IgD-negative memory B cell (primary cell): ENCODE measurements around the gene HRH1. TPM values are rescaled to one million over a fixed set of nuclear protein-coding genes. Genes with fewer than 3 reads are reported as not detected.
"Not testable (repeated sequence)": the region's sequence is repeated elsewhere in the genome, so short reads cannot be mapped to it uniquely, and the experiment has no call there.

Experiments used
- H3K27ac Mint-ChIP-seq, 3 donors: one replicate each; pipeline ENCODE4 v1.8.0; 2020 to 2022; ENCODE audit warnings: mild to moderate bottlenecking in 3 of 3, mixed read lengths in 3 of 3, moderate library complexity in 1 of 3
- H3K27me3 Mint-ChIP-seq: one replicate; pipeline ENCODE4 v1.8.0; 2021; ENCODE audit warnings: mixed read lengths
- H3K36me3 Mint-ChIP-seq: one replicate; pipeline ENCODE4 v1.8.0; 2020; ENCODE audit warnings: mild to moderate bottlenecking, mixed read lengths
- H3K4me1 Mint-ChIP-seq, 3 donors: one replicate each; pipeline ENCODE4 v1.8.0; 2020 to 2022; ENCODE audit warnings: mixed read lengths in 3 of 3, mild to moderate bottlenecking in 1 of 3
- H3K4me3 Mint-ChIP-seq, 4 donors: one replicate each; pipeline ENCODE4 v1.8.0; 2020 to 2022; ENCODE audit warnings: mild to moderate bottlenecking in 4 of 4, mixed read lengths in 4 of 4, moderate library complexity in 3 of 4
- H3K9me3 Mint-ChIP-seq, 3 donors: one replicate each; pipeline ENCODE4 v1.8.0; 2020 to 2021; ENCODE audit warnings: mixed read lengths in 3 of 3, mild to moderate bottlenecking in 1 of 3
- polyA plus RNA-seq: library from polyadenylated mRNA; unstranded; fragments of 300-500 nt; fragmentation: Illumina TruSeq; gene quantifications from one replicate; pipeline ENCODE4 v1.2.3, GENCODE V29; 2021

The HRH1 gene
- not detected for polyA plus RNA-seq

GRCh38 chr3:11154036-11154952 is at the start of gene HRH1:
Gene HRH1, plus strand, starts transcription at chr3:11154493. Its CDS starts 104,545 bp downstream, at chr3:11259038.
- Mint-ChIP-seq H3K27me3 (peaks cover 57% of the 10 kb centered on the region), H3K4me1 (peaks cover 5 to 13% (median 12%) of the 10 kb centered on the region in 3 donors), H3K4me3 (peak within 1 kb of the TSS; percentile 64 to 93 (median 82)), H3K36me3 (no peaks in the 10 kb centered on the region), H3K27ac (no peak within 1 kb of the TSS), H3K9me3 (no peaks in the 10 kb centered on the region)

- H3K27me3 Mint-ChIP-seq, H3K9me3 Mint-ChIP-seq, H3K4me3 Mint-ChIP-seq, H3K4me1 Mint-ChIP-seq, H3K36me3 Mint-ChIP-seq: not testable (repeated sequence)
- peak overlapping the region in 1 of 3 donors; percentile 71 for H3K27ac Mint-ChIP-seq
Observed at GRCh38 chr3:11113316-11113715, 41.0 kb upstream of the HRH1 start.

- Mint-ChIP-seq H3K9me3 (peaks cover 0 to 5% (median 2%) of the 10 kb centered on the region in 3 donors), H3K36me3 (peaks cover 2% of the 10 kb centered on the region), H3K27ac (no peak overlapping the region), H3K4me1 (no peaks in the 10 kb centered on the region), H3K27me3 (peaks cover 14% of the 10 kb centered on the region), H3K4me3 (peak overlapping the region in 1 of 4 donors; percentile 48)
Observed at GRCh38 chr3:11115548-11115947, 38.7 kb upstream of the HRH1 start.

- Mint-ChIP-seq H3K9me3 (peaks cover 0 to 6% (median 5%) of the 10 kb centered on the region in 3 donors), H3K27me3 (peaks cover 19% of the 10 kb centered on the region), H3K27ac (no peak overlapping the region), H3K4me3 (no peak overlapping the region), H3K36me3 (peaks cover 2% of the 10 kb centered on the region), H3K4me1 (peaks cover 0 to 2% (median 0%) of the 10 kb centered on the region in 3 donors)
Observed at GRCh38 chr3:11116336-11117059, 37.8 kb upstream of the HRH1 start.

GRCh38 chr3:11117591-11117990 is 36.7 kb upstream of the HRH1 start:
- peaks cover 0 to 2% (median 0%) of the 10 kb centered on the region in 3 donors for H3K4me1 Mint-ChIP-seq
- H3K4me3 Mint-ChIP-seq, result no peak overlapping the region
- no peak overlapping the region for H3K27ac Mint-ChIP-seq
- peaks cover 20% of the 10 kb centered on the region for H3K27me3 Mint-ChIP-seq
- H3K9me3 Mint-ChIP-seq, result peaks cover 0 to 11% (median 8%) of the 10 kb centered on the region in 3 donors
- H3K36me3 Mint-ChIP-seq, result no peaks in the 10 kb centered on the region

- H3K9me3 Mint-ChIP-seq, result peaks cover 4 to 17% (median 8%) of the 10 kb centered on the region in 3 donors
- peaks cover 20% of the 10 kb centered on the region for H3K27me3 Mint-ChIP-seq
- peaks cover 0 to 2% (median 0%) of the 10 kb centered on the region in 3 donors for H3K4me1 Mint-ChIP-seq
- H3K27ac Mint-ChIP-seq, result no peak overlapping the region
- H3K4me3 Mint-ChIP-seq, result no peak overlapping the region
- peaks cover 1% of the 10 kb centered on the region for H3K36me3 Mint-ChIP-seq
Observed at GRCh38 chr3:11118181-11118682, 36.1 kb upstream of the HRH1 start.

- Mint-ChIP-seq H3K4me1 (peaks cover 0 to 2% (median 0%) of the 10 kb centered on the region in 3 donors), H3K27ac (no peak overlapping the region), H3K36me3 (peaks cover 1% of the 10 kb centered on the region), H3K27me3 (peaks cover 19% of the 10 kb centered on the region), H3K9me3 (peaks cover 6 to 14% (median 6%) of the 10 kb centered on the region in 3 donors), H3K4me3 (peak overlapping the region in 1 of 4 donors; percentile 32)
Observed at GRCh38 chr3:11120091-11120805, 34.0 kb upstream of the HRH1 start.

GRCh38 chr3:11126653-11127052 is 27.6 kb upstream of the HRH1 start:
- Mint-ChIP-seq H3K27me3 (peaks cover 10% of the 10 kb centered on the region), H3K27ac (no peak overlapping the region), H3K4me3 (no peak overlapping the region), H3K36me3 (peaks cover 1% of the 10 kb centered on the region), H3K4me1 (no peaks in the 10 kb centered on the region), H3K9me3 (peaks cover 2 to 14% (median 6%) of the 10 kb centered on the region in 3 donors)

GRCh38 chr3:11128682-11129632 is 25.3 kb upstream of the HRH1 start:
- H3K9me3 Mint-ChIP-seq, result no peaks in the 10 kb centered on the region
- H3K4me3 Mint-ChIP-seq, result no peak overlapping the region
- no peak overlapping the region for H3K27ac Mint-ChIP-seq
- peaks cover 8% of the 10 kb centered on the region for H3K27me3 Mint-ChIP-seq
- no peaks in the 10 kb centered on the region for H3K4me1 Mint-ChIP-seq
- H3K36me3 Mint-ChIP-seq, result no peaks in the 10 kb centered on the region

- H3K36me3 Mint-ChIP-seq, result no peaks in the 10 kb centered on the region
- H3K4me3 Mint-ChIP-seq, result no peak overlapping the region
- peaks cover 6% of the 10 kb centered on the region for H3K27me3 Mint-ChIP-seq
- H3K9me3 Mint-ChIP-seq, result no peaks in the 10 kb centered on the region
- no peak overlapping the region for H3K27ac Mint-ChIP-seq
- no peaks in the 10 kb centered on the region for H3K4me1 Mint-ChIP-seq
Observed at GRCh38 chr3:11130385-11130784, 23.9 kb upstream of the HRH1 start.

- Mint-ChIP-seq H3K4me1 (no peaks in the 10 kb centered on the region), H3K27ac (no peak overlapping the region), H3K4me3 (peak overlapping the region in 1 of 4 donors; percentile 9), H3K36me3 (no peaks in the 10 kb centered on the region), H3K27me3 (peaks cover 3% of the 10 kb centered on the region), H3K9me3 (no peaks in the 10 kb centered on the region)
Observed at GRCh38 chr3:11131371-11131770, 22.9 kb upstream of the HRH1 start.

- not testable (repeated sequence) for H3K27ac Mint-ChIP-seq, H3K4me3 Mint-ChIP-seq, H3K36me3 Mint-ChIP-seq, H3K27me3 Mint-ChIP-seq, H3K9me3 Mint-ChIP-seq, H3K4me1 Mint-ChIP-seq
Observed at GRCh38 chr3:11131886-11132285, 22.4 kb upstream of the HRH1 start.

- no peaks in the 10 kb centered on the region for H3K36me3 Mint-ChIP-seq
- H3K4me3 Mint-ChIP-seq, result no peak overlapping the region
- peaks cover 0 to 1% (median 0%) of the 10 kb centered on the region in 3 donors for H3K4me1 Mint-ChIP-seq
- H3K9me3 Mint-ChIP-seq, result no peaks in the 10 kb centered on the region
- peaks cover 4% of the 10 kb centered on the region for H3K27me3 Mint-ChIP-seq
- no peak overlapping the region for H3K27ac Mint-ChIP-seq
Observed at GRCh38 chr3:11132861-11133260, 21.4 kb upstream of the HRH1 start.

GRCh38 chr3:11134794-11135193 is 19.5 kb upstream of the HRH1 start:
- H3K4me1 Mint-ChIP-seq, result peaks cover 0 to 6% (median 5%) of the 10 kb centered on the region in 3 donors
- H3K27ac Mint-ChIP-seq, result no peak overlapping the region
- peaks cover 2% of the 10 kb centered on the region for H3K27me3 Mint-ChIP-seq
- H3K9me3 Mint-ChIP-seq, result no peaks in the 10 kb centered on the region
- H3K4me3 Mint-ChIP-seq, result no peak overlapping the region
- no peaks in the 10 kb centered on the region for H3K36me3 Mint-ChIP-seq
